PFSK-1 (cell line): ENCODE results near the gene PRR15L.

Source experiments
- FOXP2 ChIP-seq: optimal IDR thresholded peaks from 2 replicates; pipeline ENCODE3; 2011; ENCODE audit warnings: borderline replicate concordance, control low read depth, inconsistent platforms; ENCODE audit not compliant: insufficient read depth; ENCODE audit errors: extremely low read length, extremely low read depth
- POLR2AphosphoS5 ChIP-seq: IDR thresholded peaks from 2 replicates; pipeline ENCODE4 v1.6.1; 2012; ENCODE audit warnings: low read depth, mild to moderate bottlenecking, control low read depth, low read length, moderate library complexity
- SIN3A ChIP-seq: IDR thresholded peaks from 2 replicates; pipeline ENCODE4 v1.6.1; 2012; ENCODE audit warnings: mild to moderate bottlenecking, low read length, moderate library complexity, borderline replicate concordance; ENCODE audit not compliant: insufficient read depth
- TAF1 ChIP-seq: IDR thresholded peaks from 2 replicates; pipeline ENCODE4 v1.6.1; 2012; ENCODE audit warnings: low read length, control low read depth, borderline replicate concordance; ENCODE audit not compliant: insufficient read depth
- TF ChIP-seq, protein P1 (sequence below), 2 experiments: IDR thresholded peaks; 2 replicates each; pipeline versions ENCODE4 v1.6.1 to v1.8.0; 2011 to 2012; ENCODE audit warnings: low read depth in 2 of 2, low read length in 2 of 2, control low read depth in 1 of 2, inconsistent platforms in 1 of 2, mild to moderate bottlenecking in 1 of 2, moderate library complexity in 1 of 2; ENCODE audit not compliant: insufficient read depth in 1 of 2

PRR15L gene

DNA sequence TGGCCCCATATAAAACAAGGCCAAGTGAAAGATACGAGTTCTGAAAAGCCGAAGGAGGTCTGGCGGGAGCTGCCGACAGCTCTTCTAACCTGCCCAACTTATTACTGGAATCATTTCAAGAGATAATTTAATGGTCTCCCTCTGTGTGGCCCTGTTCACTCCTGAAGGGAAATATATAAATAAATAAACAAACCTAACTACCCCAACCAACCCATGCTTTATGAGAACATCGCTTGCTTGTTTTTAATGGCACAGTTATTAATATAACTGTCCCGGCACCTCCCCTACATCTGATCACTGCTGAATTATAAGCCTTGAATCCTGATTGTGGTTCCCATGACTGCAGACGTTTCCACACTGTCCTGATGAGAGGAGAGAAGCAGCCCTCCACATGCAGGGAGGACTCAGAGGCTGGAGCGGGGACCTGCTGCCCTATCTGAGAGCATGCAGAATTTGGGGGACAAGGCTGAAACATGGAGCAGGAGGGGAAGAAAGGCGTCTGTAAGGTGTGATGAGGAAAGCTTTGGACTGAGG is 35.4 kb upstream of the PRR15L start:
- TF ChIP-seq SIN3A (no peak), FOXP2 (no peak), TAF1 (no peak), POLR2AphosphoS5 (no peak)
- TF ChIP-seq, protein P1, sequence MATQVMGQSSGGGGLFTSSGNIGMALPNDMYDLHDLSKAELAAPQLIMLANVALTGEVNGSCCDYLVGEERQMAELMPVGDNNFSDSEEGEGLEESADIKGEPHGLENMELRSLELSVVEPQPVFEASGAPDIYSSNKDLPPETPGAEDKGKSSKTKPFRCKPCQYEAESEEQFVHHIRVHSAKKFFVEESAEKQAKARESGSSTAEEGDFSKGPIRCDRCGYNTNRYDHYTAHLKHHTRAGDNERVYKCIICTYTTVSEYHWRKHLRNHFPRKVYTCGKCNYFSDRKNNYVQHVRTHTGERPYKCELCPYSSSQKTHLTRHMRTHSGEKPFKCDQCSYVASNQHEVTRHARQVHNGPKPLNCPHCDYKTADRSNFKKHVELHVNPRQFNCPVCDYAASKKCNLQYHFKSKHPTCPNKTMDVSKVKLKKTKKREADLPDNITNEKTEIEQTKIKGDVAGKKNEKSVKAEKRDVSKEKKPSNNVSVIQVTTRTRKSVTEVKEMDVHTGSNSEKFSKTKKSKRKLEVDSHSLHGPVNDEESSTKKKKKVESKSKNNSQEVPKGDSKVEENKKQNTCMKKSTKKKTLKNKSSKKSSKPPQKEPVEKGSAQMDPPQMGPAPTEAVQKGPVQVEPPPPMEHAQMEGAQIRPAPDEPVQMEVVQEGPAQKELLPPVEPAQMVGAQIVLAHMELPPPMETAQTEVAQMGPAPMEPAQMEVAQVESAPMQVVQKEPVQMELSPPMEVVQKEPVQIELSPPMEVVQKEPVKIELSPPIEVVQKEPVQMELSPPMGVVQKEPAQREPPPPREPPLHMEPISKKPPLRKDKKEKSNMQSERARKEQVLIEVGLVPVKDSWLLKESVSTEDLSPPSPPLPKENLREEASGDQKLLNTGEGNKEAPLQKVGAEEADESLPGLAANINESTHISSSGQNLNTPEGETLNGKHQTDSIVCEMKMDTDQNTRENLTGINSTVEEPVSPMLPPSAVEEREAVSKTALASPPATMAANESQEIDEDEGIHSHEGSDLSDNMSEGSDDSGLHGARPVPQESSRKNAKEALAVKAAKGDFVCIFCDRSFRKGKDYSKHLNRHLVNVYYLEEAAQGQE (IDR thresholded peaks at IDR 0.05; ENCODE audit: insufficient read depth in 1 of 2, low read depth in 2 of 2, low read length in 2 of 2): no peak

DNA sequence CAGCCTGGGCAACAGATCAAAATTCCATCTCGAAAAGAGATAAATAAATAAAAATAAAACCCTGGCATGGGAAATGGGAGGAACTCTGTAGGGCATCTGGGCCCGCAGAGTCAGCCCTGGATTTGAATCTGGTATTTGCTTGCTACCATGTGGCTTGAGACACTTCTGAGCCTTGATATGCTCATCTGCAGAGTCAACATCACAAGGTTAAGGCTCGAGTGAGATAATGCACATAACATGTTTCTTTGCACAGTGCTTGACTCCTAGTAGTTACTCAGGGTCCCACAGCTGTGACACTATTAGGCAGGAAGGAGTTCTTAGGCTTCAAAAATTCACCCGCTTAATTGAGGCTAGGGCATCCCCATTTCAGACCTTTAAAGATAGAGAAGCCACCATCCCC is 34.5 kb upstream of the PRR15L start:
- TF ChIP-seq SIN3A (no peak), FOXP2 (no peak), POLR2AphosphoS5 (no peak), TAF1 (no peak)
- TF ChIP-seq, protein P1 (IDR thresholded peaks at IDR 0.05; ENCODE audit: insufficient read depth in 1 of 2, low read depth in 2 of 2, low read length in 2 of 2): no peak

DNA sequence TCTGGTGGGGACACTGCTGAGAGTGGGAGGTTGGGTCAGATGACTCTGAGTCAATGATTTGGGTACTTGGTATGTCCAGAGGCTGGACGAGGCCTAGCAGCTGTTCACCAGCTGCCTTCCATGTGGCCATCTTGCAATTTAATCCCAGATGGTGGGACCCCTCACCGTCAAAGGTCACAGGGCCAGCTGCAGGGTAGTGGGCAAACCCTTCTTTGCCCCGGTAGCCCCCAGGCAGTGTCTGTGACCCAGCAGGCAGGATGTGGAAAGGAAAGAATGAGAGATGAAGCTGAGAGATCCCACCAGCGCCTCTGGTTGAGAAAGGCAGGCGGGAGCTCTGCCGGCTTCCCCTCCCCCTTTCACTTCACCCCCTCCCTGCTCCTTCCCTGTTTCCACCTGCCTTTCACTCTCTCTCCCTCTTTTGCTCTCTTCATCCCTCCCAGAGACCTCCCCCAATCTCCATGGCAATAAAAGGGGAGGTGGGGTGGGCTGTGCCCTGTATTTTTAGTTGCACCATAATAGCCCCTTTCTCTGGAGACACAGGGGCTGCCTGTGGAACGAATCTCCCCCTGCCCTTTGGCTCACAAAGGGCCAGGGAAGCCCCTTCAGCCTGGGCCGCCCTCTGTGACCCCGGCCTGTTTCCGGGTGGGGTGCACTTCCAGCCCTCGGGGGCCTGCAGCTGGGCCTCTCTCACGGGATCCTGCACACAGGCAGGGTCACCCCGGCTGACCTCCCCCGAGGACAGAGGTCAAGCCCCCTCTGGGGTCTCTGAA is 33.5 kb upstream of the PRR15L start:
- no peak for TF ChIP-seq POLR2AphosphoS5
- no peak for TF ChIP-seq FOXP2
- TF ChIP-seq SIN3A: no peak
- TF ChIP-seq TAF1: no peak
- TF ChIP-seq, protein P1 (IDR thresholded peaks at IDR 0.05; ENCODE audit: insufficient read depth in 1 of 2, low read depth in 2 of 2, low read length in 2 of 2): no peak

DNA sequence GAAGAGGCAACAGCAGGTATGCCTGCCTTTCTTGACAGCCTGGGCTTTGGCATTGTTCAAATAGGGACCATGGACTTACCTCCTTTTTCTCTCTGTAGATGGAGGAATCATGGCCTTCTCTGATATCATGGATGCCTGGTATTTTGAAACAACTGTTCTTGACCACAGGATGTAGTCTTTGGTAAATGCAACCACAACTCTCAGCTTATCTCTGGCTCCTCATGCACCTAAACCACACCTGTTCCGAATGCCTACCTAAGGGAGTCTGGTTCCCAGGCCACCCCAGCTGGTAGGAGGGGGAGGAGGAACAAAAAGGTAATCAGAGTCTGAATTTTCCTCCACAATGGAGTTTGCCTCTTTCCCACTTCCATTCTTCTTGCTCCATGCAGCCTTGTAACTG is 32.0 kb upstream of the PRR15L start:
- TF ChIP-seq POLR2AphosphoS5 (no peak), TAF1 (no peak), FOXP2 (no peak), SIN3A (no peak)
- TF ChIP-seq, protein P1 (IDR thresholded peaks at IDR 0.05; ENCODE audit: insufficient read depth in 1 of 2, low read depth in 2 of 2, low read length in 2 of 2): no peak
